CMK (cell line): Measurements from ENCODE around the gene COL4A6.

Source experiments
- DNase-seq: peaks from one replicate; pipeline ENCODE4 v3.0.0-alpha.2; 2010; ENCODE audit warnings: low read depth

Gene COL4A6

GRCh38 chrX:108159028-108159670 lies 279.1 kb downstream of the COL4A6 start:
- no peak for DNase-seq

- no peak for DNase-seq
Measured at GRCh38 chrX:108157628-108158027, 280.6 kb downstream of the COL4A6 start.

GRCh38 chrX:108156934-108157466 lies 281.2 kb downstream of the COL4A6 start:
- DNase-seq = no peak

- no peak for DNase-seq
Measured at GRCh38 chrX:108156082-108156481, 282.1 kb downstream of the COL4A6 start.

- DNase-seq = no peak
Measured at GRCh38 chrX:108148524-108148923, 289.7 kb downstream of the COL4A6 start.

- no peak for DNase-seq
Measured at GRCh38 chrX:108138814-108139702, 299.2 kb downstream of the COL4A6 start.

GRCh38 chrX:108134724-108135123 lies 303.5 kb downstream of the COL4A6 start:
- DNase-seq = no peak

GRCh38 chrX:108132876-108133275 lies 305.3 kb downstream of the COL4A6 start:
- DNase-seq = no peak

GRCh38 chrX:108132034-108132433 lies 306.2 kb downstream of the COL4A6 start:
- no peak for DNase-seq

GRCh38 chrX:108131471-108131870 lies 306.8 kb downstream of the COL4A6 start:
- no peak for DNase-seq

- no peak for DNase-seq
Measured at GRCh38 chrX:108130889-108131288, 307.3 kb downstream of the COL4A6 start.

GRCh38 chrX:108127152-108127551 lies 311.1 kb downstream of the COL4A6 start:
- DNase-seq = no peak

- DNase-seq = no peak
Measured at GRCh38 chrX:108126661-108127060, 311.6 kb downstream of the COL4A6 start.

GRCh38 chrX:108123591-108124366 lies 314.4 kb downstream of the COL4A6 start:
- DNase-seq = no peak

- DNase-seq = no peak
Measured at GRCh38 chrX:108122748-108123147, 315.5 kb downstream of the COL4A6 start.

- no peak for DNase-seq
Measured at GRCh38 chrX:108121291-108121690, 316.9 kb downstream of the COL4A6 start.

- no peak for DNase-seq
Measured at GRCh38 chrX:108117988-108118387, 320.2 kb downstream of the COL4A6 start.

GRCh38 chrX:108114541-108114940 lies 323.7 kb downstream of the COL4A6 start:
- no peak for DNase-seq
